ENCODE results near the gene ZNF526. TPM values are rescaled to one million over a fixed set of nuclear protein-coding genes. Genes with fewer than 3 reads are reported as not detected.

ZNF526 gene
- total and polyA plus RNA-seq, 4 donors = 1.7 to 8.8 (median 3.8) TPM

- WGBS = 82% methylated on average over 8 of the region's 8 CpGs
- H3K9ac ChIP-seq (ENCODE audit: low read depth in 1 of 2, low read length in 2 of 2) = no peak overlapping the region
These were observed 9.8 kb downstream of the ZNF526 start for GRCh38 chr19:42229855-42230351.

More at GRCh38 chr19:42229855-42230351, 9.8 kb downstream of the ZNF526 start:
- Histone ChIP-seq H3K27me3 (ENCODE audit: control insufficient read depth in 4 of 4, insufficient read depth in 4 of 4, low read length in 3 of 4) (no peaks in the 10 kb centered on the region), H3K4me1 (ENCODE audit: control insufficient read depth in 4 of 4, insufficient read depth in 4 of 4, low read length in 3 of 4) (no peaks in the 10 kb centered on the region), H3K4me3 (ENCODE audit: low read depth in 1 of 3, low read length in 3 of 3) (no peak overlapping the region), H3K9me3 (ENCODE audit: control insufficient read depth in 4 of 4, low read length in 3 of 4) (no peaks in the 10 kb centered on the region), H3K27ac (ENCODE audit: low read depth in 1 of 2, low read length in 2 of 2) (no peak overlapping the region), H3K36me3 (ENCODE audit: control insufficient read depth in 4 of 4, insufficient read depth in 3 of 4, low read depth in 1 of 4, low read length in 3 of 4) (peaks cover 13 to 72% (median 41%) of the 10 kb centered on the region in 4 donors)
- DNase-seq (ENCODE audit: low spot score) = peak; percentile 70
- TF ChIP-seq JUND (IDR thresholded peaks at IDR 0.05) (no peak), ATF3 (IDR thresholded peaks at IDR 0.05) (no peak), CTCF (IDR thresholded peaks at IDR 0.05; ENCODE audit: low read depth, low read length, missing input control) (no peak), TAF1 (conservative IDR thresholded peaks at IDR 0.05) (no peak), HNF4G (IDR thresholded peaks at IDR 0.05) (no peak), REST (IDR thresholded peaks at IDR 0.05) (no peak), HNF4A (conservative IDR thresholded peaks at IDR 0.05) (no peak), ZBTB33 (IDR thresholded peaks at IDR 0.05) (no peak), FOXA1 (IDR thresholded peaks at IDR 0.05) (no peak), GABPA (IDR thresholded peaks at IDR 0.05 in 1 of 2, conservative IDR thresholded peaks at IDR 0.05 in 1 of 2) (no peak)
